Smooth muscle cell of bladder (primary cell): Measurements from ENCODE around the gene NOXRED1. TPM values are rescaled to one million over a fixed set of nuclear protein-coding genes. Genes with fewer than 3 reads are reported as not detected.

Experiments used
- total RNA-seq: library from RNA; depleted of rRNA; stranded (reverse); fragments of >200 nt; gene quantifications from 2 replicates; pipeline ENCODE4 v1.2.3, GENCODE V29; 2014

The NOXRED1 gene
- total RNA-seq = 0.09 and 0.14 TPM in 2 replicates

DNA sequence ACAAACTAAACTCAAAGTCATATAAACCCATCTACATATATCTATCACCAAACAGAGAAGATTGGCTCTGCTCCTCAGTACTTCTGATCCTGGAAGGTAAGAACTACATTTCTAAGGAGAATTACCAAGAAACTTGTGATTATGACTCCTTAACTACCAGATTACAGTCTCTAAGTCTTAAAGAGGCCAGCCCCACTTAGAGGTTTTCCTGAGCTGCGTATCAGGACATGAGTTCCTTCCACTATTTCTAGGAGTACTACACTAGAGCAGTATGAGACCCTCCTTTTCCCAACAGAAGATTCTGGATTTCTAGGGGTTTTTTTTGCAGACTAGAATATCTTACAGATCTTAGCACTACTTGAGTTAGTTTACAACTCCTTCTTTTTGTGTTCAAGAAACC, at the start of gene NOXRED1:
TSS of gene NOXRED1 (minus strand) at position 101 of the 400 bp plus-strand sequence. CDS start 634 bp downstream, outside the sequence.

GRCh38 chr14:77457522-77458248, 34.4 kb upstream of the NOXRED1 start, which contains the start of the genes AHSA1 and VIPAS39:
AHSA1 (plus strand) TSS chr14:77458093; CDS start chr14:77458190, 97 bp downstream.
VIPAS39 (minus strand) TSS chr14:77457601; CDS start chr14:77454102, 3,499 bp downstream.

GRCh38 chr14:77376771-77377501, 46.4 kb downstream of the NOXRED1 start, which contains the start of the genes SAMD15 and TMED8:
SAMD15 (plus strand) TSS chr14:77377379; CDS start chr14:77377419, 40 bp downstream.
TMED8 (minus strand) TSS chr14:77377094; CDS start chr14:77377053, 41 bp downstream.

Other genes with a start within 250 kb of the NOXRED1 start
- 0.65 and 0.71 TPM in 2 replicates for gene TMEM63C, start 241.7 kb downstream of the NOXRED1 start, total RNA-seq
- gene NGB, start 152.3 kb downstream of the NOXRED1 start, total RNA-seq = not detected in 2 replicates
- gene POMT2, start 102.6 kb downstream of the NOXRED1 start, total RNA-seq = 9.0 and 9.9 TPM in 2 replicates
- gene GSTZ1, start 102.5 kb downstream of the NOXRED1 start, total RNA-seq = 24.4 and 48.8 TPM in 2 replicates
- gene TMED8, start 46.4 kb downstream of the NOXRED1 start, total RNA-seq = 9.7 and 9.8 TPM in 2 replicates
- gene SAMD15, start 46.1 kb downstream of the NOXRED1 start, total RNA-seq = 3.1 TPM in 2 replicates
- 27.7 and 27.8 TPM in 2 replicates for gene VIPAS39, start 34.1 kb upstream of the NOXRED1 start, total RNA-seq
- 95.4 and 136 TPM in 2 replicates for gene AHSA1, start 34.6 kb upstream of the NOXRED1 start, total RNA-seq
- gene ISM2, start 75.3 kb upstream of the NOXRED1 start, total RNA-seq = 0.14 and 0.55 TPM in 2 replicates
- 15.8 and 17.5 TPM in 2 replicates for gene SPTLC2, start 193.1 kb upstream of the NOXRED1 start, total RNA-seq